Psoas muscle (tissue), 8 donors: ENCODE results near the gene COL5A1. TPM values are rescaled to one million over a fixed set of nuclear protein-coding genes. Genes with fewer than 3 reads are reported as not detected.
A peak's percentile ranks its signal among the peaks of the same experiment; 100 is the strongest.

ENCODE experiments used
- ATAC-seq, 4 donors: fragments of 200-7000 bp; cut with Tn5 transposase; one replicate each; pipeline ENCODE4 v1.9.1; 2020; ENCODE audit warnings: moderate library complexity in 3 of 4, mild to moderate bottlenecking in 2 of 4
- DNase-seq, 2 donors: peaks; one replicate each; pipeline ENCODE4 v3.0.0-alpha.2; 2020
- H3K27ac ChIP-seq: fragments of 200-600 bp; one replicate; pipeline ENCODE4 v1.8.0; 2022
- H3K27me3 ChIP-seq, 3 donors: fragments of 200-600 bp in 1 of 3; one replicate each; pipeline versions ENCODE4 v1.6.1 to v1.8.0; 2013 to 2022; ENCODE audit warnings: low read length in 2 of 3, mild to moderate bottlenecking in 2 of 3, moderate library complexity in 1 of 3; ENCODE audit not compliant: insufficient read depth in 3 of 3
- H3K36me3 ChIP-seq, 2 donors: fragments of 200-600 bp in 1 of 2; one replicate each; pipeline versions ENCODE4 v1.6.1 to v1.8.0; 2013 to 2022; ENCODE audit warnings: low read depth in 1 of 2, mild to moderate bottlenecking in 1 of 2, moderate library complexity in 1 of 2; ENCODE audit not compliant: insufficient read depth in 1 of 2
- H3K4me1 ChIP-seq: fragments of 200-600 bp; one replicate; pipeline ENCODE4 v1.8.0; 2022
- H3K4me3 ChIP-seq: fragments of 200-600 bp; one replicate; pipeline ENCODE4 v1.8.0; 2022; ENCODE audit warnings: mild to moderate bottlenecking
- H3K9me3 ChIP-seq: fragments of 200-600 bp; one replicate; pipeline ENCODE4 v1.8.0; 2022
- WGBS, 3 donors: extraction: QIAGEN DNeasy Blood & Tissue Kit; methylation state at CpG; one replicate each; pipeline versions ENCODE4 v1.1.6 to v1.1.7; 2013; 5-methylcytosine and 5-hydroxymethylcytosine counted together
- intact Hi-C, 2 donors: fragments of 100-400 bp; cut with DNase I; formaldehyde crosslinking; loops; one replicate each; pipeline versions ENCODE4 v1.11.0 to v1.14.2; 2022
- polyA plus RNA-seq, 3 donors: library from polyadenylated mRNA; stranded (reverse); fragments of 200-250 nt; gene quantifications; one replicate each; pipeline ENCODE4 v1.2.3, GENCODE V29; 2013
- total RNA-seq, 4 donors: library from RNA; stranded (reverse); fragmentation: NEBNext Ultra II Directional in 2 of 4; extraction: Animal tissue kit (Norgen Biotek cat#: 25700) in 2 of 4; gene quantifications; one replicate each; pipeline versions ENCODE4 v1.2.1 to v1.2.4, GENCODE V29; 2021 to 2023
- TF ChIP-seq, protein P1 (sequence below): fragments of 200-600 bp; IDR thresholded peaks from one replicate; pipeline ENCODE4 v1.8.0; 2022; ENCODE audit warnings: antibody characterized with exemption
- donor health status: healthy with polysubstance abuse.
- donor health status: DM: no; HTN: no; CAD: no; lungs with moderate emphysema.
- donor health status: Bipolar disorder and iron deficiency.
- donor health status: healthy.
- donor health status: DM: yes; HTN: yes; CAD: no.
- donor health status: DM: no; HTN: no; CAD: no.
- donor health status: DM: no; HTN: no; CAD: no.
- donor health status: DM: yes; HTN: yes; CAD: no.

Gene COL5A1
- total and polyA plus RNA-seq, 7 donors, result 1.7 to 11.3 (median 3.4) TPM

DNA sequence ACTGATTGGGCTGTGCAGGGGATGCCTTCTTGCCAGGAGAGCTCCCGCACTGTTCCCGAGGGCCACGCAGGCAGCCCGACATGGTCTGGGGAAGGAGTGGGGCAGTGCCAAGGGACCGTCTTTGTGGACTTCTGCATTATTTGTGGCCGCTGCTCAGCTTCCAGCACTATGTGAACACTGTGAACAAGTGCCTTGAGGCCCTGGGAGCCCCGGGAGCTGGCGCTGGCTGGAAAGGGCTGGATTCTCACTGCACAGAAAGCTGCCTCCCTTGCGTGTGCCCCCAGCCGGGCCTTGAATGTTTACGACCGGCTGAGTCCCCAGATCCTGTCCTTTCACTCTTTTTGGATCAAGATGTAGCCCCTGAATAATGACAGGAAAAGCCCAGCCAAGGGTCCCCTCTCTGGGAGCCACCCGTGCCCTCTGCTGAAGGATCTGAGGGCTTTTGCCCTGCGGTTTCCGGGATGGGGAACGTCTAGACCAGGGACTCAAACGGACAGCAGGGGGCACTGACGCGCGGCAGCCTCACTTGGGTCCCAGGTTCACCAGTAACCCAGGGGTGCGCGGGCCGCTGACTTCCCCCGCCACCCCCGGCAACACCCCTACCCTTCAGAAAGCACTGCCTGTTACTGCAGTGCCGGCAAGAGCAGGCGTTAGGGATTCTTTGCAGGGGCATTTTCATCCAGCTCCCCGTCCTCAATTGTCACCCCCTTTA, 140.1 kb downstream of the COL5A1 start:
- Histone ChIP-seq H3K27ac (no peak overlapping the region), H3K27me3 (peaks cover 0 to 20% (median 10%) of the 10 kb centered on the region in 3 donors), H3K9me3 (no peaks in the 10 kb centered on the region), H3K4me3 (no peak overlapping the region), H3K36me3 (no peaks in the 10 kb centered on the region), H3K4me1 (no peaks in the 10 kb centered on the region)
- ATAC-seq, result no peak
- intact Hi-C loops, result loop anchor here in 1 of 2 donors (10.0 kb wide), 1 partner anchor 203 kb away; no protein-coding TSS in a partner anchor
- TF ChIP-seq, protein P1, sequence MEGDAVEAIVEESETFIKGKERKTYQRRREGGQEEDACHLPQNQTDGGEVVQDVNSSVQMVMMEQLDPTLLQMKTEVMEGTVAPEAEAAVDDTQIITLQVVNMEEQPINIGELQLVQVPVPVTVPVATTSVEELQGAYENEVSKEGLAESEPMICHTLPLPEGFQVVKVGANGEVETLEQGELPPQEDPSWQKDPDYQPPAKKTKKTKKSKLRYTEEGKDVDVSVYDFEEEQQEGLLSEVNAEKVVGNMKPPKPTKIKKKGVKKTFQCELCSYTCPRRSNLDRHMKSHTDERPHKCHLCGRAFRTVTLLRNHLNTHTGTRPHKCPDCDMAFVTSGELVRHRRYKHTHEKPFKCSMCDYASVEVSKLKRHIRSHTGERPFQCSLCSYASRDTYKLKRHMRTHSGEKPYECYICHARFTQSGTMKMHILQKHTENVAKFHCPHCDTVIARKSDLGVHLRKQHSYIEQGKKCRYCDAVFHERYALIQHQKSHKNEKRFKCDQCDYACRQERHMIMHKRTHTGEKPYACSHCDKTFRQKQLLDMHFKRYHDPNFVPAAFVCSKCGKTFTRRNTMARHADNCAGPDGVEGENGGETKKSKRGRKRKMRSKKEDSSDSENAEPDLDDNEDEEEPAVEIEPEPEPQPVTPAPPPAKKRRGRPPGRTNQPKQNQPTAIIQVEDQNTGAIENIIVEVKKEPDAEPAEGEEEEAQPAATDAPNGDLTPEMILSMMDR, result no peak
- 77 to 78% (median 77%) methylated on average over 28 of the region's 28 CpGs for WGBS, 3 donors
- no peak for DNase-seq

DNA sequence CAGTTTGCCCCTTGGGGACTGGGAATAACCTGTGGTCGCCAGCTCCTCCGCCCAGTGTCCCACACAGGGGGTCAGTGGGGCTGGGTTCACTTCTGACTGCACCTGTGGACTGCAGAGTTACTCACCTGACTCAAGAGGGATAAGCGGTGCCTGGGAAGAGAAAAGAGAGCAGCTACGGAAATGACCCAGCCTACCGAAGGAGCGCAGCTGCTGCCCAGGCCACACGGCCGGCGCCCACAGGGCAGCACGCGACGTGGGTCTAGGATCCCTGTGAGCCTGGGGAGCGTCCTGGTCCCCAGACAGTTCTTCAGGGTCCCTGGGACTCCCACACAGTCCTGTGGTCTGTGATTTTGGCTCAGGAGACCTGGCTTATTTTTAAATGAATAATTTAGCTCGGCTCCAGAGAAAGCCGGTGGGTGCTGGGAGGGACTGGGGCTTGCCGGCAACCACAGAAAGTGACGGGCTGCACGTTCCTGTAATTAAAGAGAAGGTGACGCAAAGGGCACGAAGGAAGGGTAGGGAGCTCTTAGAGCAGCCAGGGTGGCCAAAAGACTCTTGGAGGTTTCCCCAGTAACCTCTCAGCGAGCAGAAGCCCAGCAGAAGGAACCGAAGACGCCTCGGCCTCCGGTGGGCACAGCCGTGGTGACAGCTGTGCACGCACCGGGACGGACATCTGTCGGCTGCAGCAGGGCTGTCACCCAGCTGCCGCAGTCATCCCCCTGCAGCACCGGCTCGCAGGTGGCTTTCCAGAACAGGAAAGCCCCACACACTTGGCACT, 141.5 kb downstream of the COL5A1 start:
- Histone ChIP-seq H3K27ac (no peak overlapping the region), H3K36me3 (no peaks in the 10 kb centered on the region), H3K4me1 (no peaks in the 10 kb centered on the region), H3K4me3 (no peak overlapping the region), H3K9me3 (no peaks in the 10 kb centered on the region), H3K27me3 (peaks cover 0 to 29% (median 15%) of the 10 kb centered on the region in 3 donors)
- intact Hi-C loops, result loop anchor here in 1 of 2 donors (10.0 kb wide), 1 partner anchor 202 kb away; no protein-coding TSS in a partner anchor
- TF ChIP-seq, protein P1, result no peak
- no peak for DNase-seq
- ATAC-seq, result peak in 1 of 4 donors; percentile 8
- 55 to 58% (median 55%) methylated on average over 33 of the region's 33 CpGs for WGBS, 3 donors

DNA sequence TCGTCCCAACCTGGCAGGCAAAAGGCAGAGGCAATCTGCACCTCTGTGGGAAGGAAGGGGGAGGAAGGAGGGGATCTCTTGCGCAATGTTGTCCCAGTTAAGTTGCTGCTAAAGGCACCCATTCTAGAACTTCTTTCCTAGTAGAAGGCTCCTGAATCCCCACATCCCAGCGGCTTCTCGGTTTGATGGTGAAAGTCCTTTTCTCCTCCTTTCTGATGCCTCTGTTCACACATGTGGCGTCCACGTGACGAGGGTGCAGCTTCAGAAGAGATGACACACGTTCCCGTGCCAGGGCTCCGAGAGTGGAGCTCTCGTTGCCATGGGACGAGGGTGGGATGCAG, 142.1 kb downstream of the COL5A1 start:
- Histone ChIP-seq H3K27ac (no peak overlapping the region), H3K9me3 (no peaks in the 10 kb centered on the region), H3K36me3 (no peaks in the 10 kb centered on the region), H3K4me3 (no peak overlapping the region), H3K27me3 (peaks cover 0 to 26% (median 15%) of the 10 kb centered on the region in 3 donors), H3K4me1 (no peaks in the 10 kb centered on the region)
- DNase-seq (peak; percentile 61 to 77), ATAC-seq (peak in 2 of 4 donors; percentile 25 to 50)
- intact Hi-C loops, result loop anchor here in 1 of 2 donors (10.0 kb wide), 1 partner anchor 201 kb away; no protein-coding TSS in a partner anchor
- 54 to 80% (median 74%) methylated on average over 12 of the region's 12 CpGs for WGBS, 3 donors
- TF ChIP-seq, protein P1, result no peak

DNA sequence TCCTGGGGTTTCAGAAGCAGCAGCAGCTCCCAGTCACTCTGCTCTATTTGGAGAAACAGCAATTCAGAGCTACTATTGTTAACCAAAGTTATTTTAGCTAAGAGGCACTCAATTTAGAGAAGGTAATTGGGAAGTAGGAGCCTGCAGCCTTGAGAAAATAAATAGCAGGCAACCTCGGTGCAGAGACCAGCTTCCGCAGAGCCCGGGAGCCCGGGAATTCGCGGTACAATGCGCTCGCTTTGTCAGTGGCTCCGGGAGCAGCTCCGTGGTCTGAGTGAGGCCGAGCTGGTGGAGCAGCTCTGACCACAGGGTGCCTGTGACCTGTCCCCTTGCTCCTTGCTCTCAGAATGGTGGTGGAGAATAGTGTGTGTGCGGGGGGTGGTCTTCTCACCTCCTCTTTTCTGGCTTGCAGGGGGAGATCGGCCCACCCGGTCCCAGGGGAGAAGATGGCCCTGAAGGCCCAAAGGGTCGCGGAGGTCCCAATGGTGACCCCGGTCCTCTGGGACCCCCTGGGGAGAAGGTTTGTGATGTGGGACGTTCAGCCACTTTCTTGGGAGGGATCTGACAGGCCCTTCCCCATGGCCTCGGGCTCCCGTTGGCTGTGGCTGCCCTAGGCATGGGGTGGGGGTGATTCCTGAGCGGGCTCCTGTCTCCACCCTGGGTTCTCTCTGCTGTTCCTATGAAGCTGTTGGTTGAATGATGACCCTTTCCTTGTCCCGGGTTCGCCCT, 143.1 kb downstream of the COL5A1 start:
- intact Hi-C loops, result loop anchor here in 1 of 2 donors (10.0 kb wide), 1 partner anchor 200 kb away; no protein-coding TSS in a partner anchor
- H3K27ac ChIP-seq, result no peak overlapping the region
- H3K4me1 ChIP-seq, result no peaks in the 10 kb centered on the region
- WGBS, 3 donors, result 73 to 76% (median 74%) methylated on average over 23 of the region's 23 CpGs
- peaks cover 0 to 23% (median 15%) of the 10 kb centered on the region in 3 donors for H3K27me3 ChIP-seq
- DNase-seq (no peak), ATAC-seq (no peak)
- H3K36me3 ChIP-seq, result no peaks in the 10 kb centered on the region
- TF ChIP-seq, protein P1, result no peak
- H3K4me3 ChIP-seq, result no peak overlapping the region
- no peaks in the 10 kb centered on the region for H3K9me3 ChIP-seq
